Inflammatory macrophage treated with lipopolysaccharide for 1 hour (primary cell): ENCODE results near the gene CDCA5.

Experiments used
- DNase-seq, 2 donors: peaks; one replicate each; pipeline ENCODE4 v3.0.0-alpha.2; 2020 to 2022

The CDCA5 gene

DNA sequence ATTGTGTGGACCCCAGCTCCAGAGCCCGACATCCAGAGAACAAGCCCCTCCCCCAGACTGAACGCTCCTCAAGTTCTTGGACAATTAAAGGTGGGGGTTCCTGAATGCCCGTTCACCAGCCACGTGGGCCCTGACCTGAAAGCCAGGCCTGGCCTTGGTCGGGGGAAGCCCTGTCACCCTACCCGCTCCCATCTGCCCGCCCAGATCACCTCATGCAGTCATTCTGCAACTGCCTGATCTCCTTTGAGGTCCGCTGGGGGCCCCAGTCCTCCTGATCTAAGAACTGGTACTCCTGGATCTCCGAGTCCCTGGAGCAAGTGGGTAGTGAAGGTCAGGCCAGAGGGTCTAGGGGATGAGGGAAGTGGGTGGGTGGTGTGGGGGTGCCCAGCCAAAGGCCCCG lies 16.4 kb downstream of the CDCA5 start:
- DNase-seq: no peak

DNA sequence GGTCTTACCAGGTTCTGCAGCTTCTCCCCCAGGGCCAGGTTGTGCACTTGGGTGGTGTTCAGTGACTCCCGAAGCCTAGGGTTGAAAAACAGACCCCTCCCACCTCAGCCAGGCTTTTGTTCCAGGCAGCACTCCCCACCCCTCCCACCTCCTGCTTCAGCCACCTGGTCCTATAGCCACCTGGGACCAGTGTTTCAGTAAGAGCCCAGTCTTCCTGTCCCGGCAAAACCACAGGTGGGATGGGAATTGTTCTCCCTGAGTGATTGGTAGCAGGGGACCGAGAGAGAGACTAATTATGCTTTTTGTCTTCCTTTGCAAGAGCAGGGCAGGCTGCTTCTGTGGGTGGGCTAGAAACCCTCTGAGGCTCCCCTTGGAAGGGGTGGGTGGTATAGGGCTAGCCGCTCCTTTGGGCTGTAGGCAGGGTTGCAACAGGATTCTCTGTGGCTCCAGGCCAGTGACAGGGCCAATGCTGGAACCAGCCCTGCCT lies 17.0 kb downstream of the CDCA5 start:
- DNase-seq: no peak

DNA sequence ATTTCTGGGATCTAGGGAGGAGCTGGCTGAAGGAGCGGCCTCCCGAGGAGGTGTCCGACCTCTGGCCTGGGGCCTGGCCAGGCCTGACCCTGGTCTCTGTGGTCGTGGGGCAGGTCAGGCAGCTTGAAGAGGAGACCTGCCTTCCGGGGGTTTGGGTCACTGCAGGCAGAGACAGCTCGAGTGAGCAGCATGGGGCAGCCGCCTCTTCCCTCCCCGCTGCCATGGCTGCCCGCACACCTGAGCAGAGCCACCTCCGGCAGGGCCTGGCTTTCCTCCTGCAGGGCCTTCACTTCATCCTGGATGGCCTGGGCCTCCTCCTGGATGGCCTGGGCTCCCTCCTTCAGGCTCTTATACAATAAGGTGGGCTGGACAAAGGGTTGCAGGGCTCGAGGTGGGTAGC lies 17.5 kb downstream of the CDCA5 start:
- no peak for DNase-seq

- peak in 1 of 2 donors; percentile 51 for DNase-seq
These were observed 18.0 kb downstream of the CDCA5 start for GRCh38 chr11:65065851-65066250.

DNA sequence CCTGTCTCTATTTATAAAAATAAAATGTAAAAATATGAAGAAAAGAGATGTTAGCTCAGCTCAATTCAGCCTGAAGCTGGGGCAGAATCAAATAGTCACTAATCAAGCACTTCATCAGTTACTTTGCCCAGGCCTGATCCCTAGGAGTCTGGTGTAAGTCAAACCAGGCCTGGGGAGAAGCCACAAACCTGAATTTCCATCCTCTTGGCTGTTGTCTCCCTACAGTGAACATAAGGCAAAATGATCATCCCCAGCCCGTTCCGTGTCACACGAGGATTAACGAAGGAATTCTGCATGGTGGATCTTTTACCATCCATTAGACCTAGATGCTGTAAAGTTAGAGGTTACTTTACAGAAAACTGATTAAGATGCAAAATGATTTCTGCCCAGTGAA lies 19.0 kb downstream of the CDCA5 start:
- no peak for DNase-seq

DNA sequence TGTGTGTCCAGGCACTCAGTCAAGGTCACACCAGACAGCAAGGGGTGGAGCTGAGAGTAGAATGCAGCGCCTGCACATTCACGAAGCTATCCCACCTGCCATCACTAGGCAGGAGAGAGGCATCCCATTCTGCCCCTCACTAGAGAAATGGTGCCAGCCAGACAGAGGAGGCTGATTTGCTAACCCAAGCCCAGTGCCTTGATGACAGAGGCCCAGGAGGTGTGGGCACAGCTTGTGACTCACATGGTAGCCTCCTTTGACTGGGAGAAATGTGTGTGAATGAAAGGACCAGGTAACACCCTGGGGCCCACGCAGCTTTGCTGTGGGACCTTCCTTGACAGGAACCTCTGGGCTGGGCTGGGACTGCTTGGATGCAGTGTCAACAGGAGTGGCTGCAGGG lies 20.3 kb downstream of the CDCA5 start:
- DNase-seq: no peak

GRCh38 chr11:65060913-65061408 lies 22.9 kb downstream of the CDCA5 start:
- no peak for DNase-seq

DNA sequence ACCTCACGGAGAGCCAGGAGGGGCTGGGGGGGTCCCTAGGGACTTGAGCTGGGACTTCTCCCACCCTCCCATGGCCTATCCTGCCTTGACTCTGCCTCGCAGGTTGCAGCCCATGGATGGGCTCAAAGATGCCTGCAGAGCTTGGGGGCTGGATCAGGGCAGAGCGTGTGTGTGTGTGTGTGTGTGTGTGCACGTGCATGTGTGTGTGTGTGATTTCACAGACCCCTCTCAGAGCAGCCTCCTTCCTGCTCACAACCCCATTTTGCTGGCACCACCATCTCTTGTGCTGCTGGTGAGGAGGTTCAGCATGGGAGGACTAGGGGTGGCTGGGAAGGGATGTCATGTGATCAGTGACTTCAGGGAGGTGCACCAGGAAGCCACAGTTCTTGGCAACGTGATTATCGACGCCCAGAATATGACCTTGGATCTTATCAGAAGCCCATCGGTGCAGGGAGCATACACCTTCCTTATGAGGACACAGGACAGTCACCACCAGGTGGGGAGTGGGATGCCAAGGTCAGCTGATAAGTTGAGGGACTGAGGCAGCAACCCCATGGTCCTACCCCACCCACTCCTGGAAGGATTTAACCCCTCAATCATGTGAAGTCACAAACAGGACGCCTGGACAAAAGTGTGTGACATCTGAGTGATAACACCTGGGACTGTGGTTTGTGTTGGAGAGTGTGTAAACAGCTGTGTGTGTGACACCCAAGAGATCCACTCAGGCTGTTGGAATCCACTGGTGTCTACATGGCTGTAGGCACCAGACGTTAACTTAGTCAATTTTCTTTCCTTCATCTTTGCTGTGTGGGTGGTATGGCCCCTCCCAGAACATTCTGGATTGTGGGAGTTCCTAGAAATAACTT lies 23.6 kb downstream of the CDCA5 start:
- DNase-seq: no peak

DNA sequence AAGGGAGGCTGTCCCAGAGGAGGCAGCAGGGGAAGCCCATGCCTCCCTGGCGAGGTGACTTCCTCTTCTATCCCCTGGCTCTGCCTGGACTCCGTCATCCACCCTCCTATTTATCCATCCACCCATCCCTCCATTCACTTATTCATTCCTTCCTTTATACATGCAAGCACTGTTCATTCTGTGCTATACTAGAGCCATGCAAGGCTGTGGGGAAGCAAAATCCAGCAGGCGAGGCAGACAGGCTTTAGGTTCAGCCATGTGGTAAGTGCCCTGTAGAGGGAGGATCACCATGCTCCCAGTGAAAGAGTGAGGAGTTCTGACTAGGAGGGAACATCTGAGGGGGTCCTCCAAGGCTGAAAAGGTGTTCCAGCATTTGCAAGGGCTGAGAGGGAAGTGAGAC lies 24.3 kb downstream of the CDCA5 start:
- DNase-seq: no peak

GRCh38 chr11:65058419-65059054 lies 25.3 kb downstream of the CDCA5 start, which contains the start of gene NAALADL1:
TSS of gene NAALADL1 (minus strand) at chr11:65058553. CDS start at chr11:65058521, 32 bp downstream.
- DNase-seq: no peak

DNA sequence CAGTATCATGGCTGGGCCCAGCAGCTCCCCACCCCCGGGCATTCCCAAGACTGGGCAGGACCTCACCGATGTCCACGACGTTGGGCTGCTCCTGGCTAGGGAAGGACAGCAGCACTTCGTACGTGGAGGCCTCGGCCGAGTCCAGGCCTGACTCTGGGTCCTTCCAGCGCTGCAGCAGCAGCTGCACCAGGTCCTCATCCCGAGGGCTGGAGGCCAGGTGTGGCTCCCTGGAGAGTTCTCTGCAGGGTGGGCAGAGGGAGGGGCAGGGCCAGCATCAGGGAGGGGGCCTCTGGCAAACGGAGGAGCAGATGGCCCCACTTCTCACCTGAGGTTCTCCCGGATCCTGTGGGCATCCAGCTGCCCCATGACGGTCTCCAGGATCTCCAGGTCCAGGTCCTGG lies 25.8 kb downstream of the CDCA5 start:
- no peak for DNase-seq

DNA sequence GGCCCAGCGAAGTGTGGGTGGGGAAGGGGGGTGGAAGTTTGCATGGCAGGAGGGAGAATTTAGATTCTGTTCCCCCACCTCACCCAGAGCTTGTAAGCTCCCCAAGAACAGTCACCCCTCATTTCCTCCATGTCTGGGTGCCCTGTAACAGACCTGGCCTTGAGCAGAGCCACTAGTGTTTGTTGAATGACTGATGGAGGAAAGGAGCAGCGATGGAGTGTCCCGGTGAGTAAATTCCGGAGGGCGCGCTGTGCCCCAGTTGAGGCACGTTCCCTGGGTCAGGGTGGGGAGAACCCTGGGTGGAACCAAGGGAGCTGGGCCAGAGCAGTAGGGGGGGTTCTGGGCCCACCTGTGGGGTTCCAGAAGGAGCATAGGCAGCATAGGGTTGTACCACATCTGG lies 26.3 kb downstream of the CDCA5 start:
- DNase-seq: no peak

DNA sequence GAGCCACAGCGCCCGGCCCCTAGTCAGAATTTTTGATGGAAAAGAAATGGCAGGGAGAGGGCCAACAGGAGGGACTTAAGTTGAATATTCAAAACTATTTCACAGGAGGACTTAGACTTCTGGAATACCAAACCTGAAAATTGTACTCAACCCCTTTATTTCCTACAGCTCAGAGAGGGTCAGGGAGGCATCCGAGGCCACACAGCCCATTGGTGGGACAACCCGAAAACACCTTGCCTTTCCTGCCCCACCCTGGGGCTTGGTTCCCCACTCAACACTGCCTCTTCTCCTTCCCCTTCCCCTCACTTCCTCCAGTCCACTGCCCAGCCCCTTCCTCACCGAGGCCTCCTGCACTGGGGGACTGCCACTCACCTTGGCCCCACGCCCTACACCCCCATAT lies 26.8 kb downstream of the CDCA5 start:
- DNase-seq: no peak

- no peak for DNase-seq
These were observed 28.3 kb downstream of the CDCA5 start for GRCh38 chr11:65055538-65055937.

DNA sequence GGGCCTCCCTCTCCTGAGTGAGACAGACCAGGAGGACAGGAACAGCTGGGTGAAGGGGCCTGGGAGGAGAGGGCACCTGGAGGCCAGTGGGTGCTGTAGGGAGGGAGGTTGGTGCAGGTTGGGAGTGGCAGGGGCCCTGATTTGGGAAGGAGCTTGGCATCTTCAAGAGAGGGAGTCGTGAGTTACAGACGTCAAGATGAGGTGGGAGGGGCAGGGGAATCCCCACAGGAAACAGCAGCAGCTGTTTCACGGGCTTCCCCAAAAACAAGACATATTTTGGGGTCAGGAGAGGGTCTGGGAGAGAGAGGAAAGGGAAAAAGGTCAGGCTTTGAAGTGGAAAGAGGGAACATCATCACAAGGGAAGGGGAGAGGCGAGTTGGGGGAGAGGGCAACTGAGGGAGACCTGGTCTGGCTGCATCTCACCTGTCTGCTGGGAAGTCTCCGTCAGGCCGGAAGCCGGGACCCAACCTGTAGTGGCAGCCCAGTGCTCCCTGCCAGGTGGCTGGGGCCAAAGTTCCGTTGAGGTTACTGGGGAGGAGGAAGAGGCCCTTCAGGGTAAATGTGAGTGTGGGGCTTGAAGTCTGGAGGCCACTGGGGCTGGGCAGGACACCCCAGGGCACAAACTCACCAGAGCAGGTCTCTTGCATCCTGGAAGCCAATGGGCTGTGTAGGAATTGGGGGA lies 29.9 kb downstream of the CDCA5 start:
- DNase-seq: peak; percentile 23 to 27

DNA sequence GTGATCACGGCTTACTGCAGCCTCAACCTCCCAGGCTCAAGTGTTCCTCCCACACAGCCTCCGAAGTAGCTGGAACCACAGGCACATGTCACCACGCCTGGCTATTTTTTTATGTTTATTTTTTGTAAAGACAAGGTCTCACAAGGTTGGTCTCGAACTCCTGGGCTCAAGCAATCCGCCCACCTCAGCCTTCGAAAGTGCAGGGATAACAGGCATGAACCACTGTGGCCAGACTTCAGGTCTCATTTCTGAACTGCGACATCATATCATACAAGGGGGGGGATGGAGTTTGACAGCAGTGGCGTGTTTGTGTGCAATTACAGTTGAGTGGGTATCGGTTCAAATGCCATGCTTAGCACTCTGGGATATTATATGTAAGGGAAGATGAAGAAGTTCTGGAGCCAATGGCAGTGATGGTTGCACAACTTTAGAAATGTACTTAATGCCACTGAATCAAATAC lies 32.4 kb downstream of the CDCA5 start:
- no peak for DNase-seq

- DNase-seq: no peak
These were observed 36.0 kb downstream of the CDCA5 start for GRCh38 chr11:65047581-65048422.

GRCh38 chr11:65045728-65046127 lies 38.1 kb downstream of the CDCA5 start:
- no peak for DNase-seq

DNA sequence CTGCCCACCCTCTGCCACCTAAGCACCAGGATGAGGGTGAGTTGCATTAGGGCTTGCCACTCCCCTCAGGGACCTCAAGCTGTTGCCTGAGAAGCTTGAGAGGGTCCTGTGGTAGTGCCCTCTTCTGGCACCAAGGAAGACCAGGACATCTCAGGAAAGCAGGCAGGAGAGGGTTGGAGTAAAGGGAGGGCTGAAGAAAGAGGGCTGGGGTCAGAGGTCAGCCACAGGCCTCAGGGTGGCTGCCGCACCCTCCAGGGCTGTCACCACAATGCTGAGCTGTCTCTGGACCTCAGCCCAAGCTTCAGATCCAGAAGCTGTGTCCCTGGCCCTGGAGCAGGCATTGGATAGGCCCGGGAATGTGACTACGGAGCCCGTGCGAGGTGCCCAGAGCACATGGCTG lies 38.8 kb downstream of the CDCA5 start:
- no peak for DNase-seq

DNA sequence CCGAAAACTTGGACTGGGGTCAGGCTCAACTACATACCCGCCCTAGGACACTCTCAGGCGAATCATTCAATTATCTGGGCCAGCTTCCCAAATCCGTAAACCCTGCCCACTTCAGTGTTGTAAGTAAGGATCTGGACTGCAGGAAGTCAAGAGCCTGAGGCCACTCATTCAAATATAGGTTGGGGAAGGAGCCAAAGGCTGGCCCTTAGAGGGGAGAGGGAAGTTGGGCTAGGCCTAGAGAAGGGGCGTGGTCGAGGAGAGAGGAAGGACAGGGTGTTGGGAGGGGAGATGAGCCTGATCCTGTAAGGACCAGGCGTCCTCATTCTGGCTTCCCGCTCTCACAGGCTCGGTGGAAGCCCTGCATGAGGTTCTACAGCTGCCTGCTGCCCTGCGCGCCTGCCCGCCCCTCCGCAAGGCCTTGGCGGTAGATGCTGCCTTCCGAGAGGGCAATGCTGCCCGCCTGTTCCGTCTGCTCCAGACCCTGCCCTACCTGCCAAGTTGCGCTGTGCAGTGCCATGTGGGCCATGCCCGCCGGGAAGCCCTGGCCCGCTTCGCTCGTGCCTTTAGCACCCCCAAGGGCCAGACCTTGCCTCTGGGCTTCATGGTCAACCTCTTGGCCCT lies 39.8 kb downstream of the CDCA5 start:
- DNase-seq: peak; percentile 84 to 87

DNA sequence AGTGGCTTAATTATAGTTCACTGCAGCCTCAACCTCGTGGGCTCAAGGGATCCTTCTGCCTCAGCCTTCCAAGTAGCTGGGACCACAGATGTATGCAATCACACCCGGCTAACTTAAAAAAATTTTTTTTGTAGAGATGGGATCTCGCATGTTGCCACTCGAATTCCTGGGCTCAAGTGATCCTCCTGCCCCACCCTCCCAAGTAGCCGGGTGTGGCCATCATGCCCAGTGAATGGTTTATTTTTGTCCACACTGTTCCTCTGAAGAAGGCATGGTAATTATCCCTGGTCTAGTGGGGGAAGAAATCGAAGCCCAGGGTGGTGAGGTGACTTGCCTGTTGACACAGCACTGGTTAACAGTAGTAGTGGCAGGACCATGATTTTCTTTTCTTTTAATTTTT lies 40.9 kb downstream of the CDCA5 start:
- no peak for DNase-seq
